Endothelial cell of umbilical vein (primary cell): Measurements from ENCODE around the gene ZNF280D. TPM values are rescaled to one million over a fixed set of nuclear protein-coding genes. Genes with fewer than 3 reads are reported as not detected.
"Not testable (repeated sequence)": the region's sequence is repeated elsewhere in the genome, so short reads cannot be mapped to it uniquely, and the experiment has no call there.

Experiments
- BruUV-seq: library from RNA; stranded (reverse); fragments of 400-500 nt; replicated peaks from 2 replicates; lab custom pipeline; 2021; lab: Mats Ljungman, UMichigan
- CTCF ChIA-PET: fragments of 300-600, 350-600 bp; sonication (Branson Sonifier 250); formaldehyde crosslinking; loops from one replicate; lab custom pipeline; 2021; ENCODE audit warnings: antibody characterized with exemption, inconsistent platforms; lab: Charles Lee
- POLR2A ChIA-PET: fragments of 300-600, 350-600 bp; sonication (Branson Sonifier 250); formaldehyde crosslinking; loops from one replicate; lab custom pipeline; 2021; ENCODE audit warnings: antibody characterized with exemption, inconsistent platforms; lab: Charles Lee
- DNase-seq: peaks from one replicate; pipeline ENCODE4 v3.0.0-alpha.2; 2011; ENCODE audit warnings: low read depth, low spot score
- FAIRE-seq: peaks from 2 replicates; lab custom pipeline; 2011; peaks lifted over from hg19 to GRCh38; lab: Jason Lieb, UNC
- H2AFZ ChIP-seq: 2 replicates; pipeline ENCODE4 v1.6.0; 2012; ENCODE audit warnings: low read depth, low read length, control low read depth, inconsistent platforms
- H3K27ac ChIP-seq: 2 replicates; pipeline ENCODE4 v1.5.1; 2011; ENCODE audit warnings: low read depth, mild to moderate bottlenecking, control low read depth, low read length, moderate library complexity; ENCODE audit not compliant: insufficient read depth
- H3K27me3 ChIP-seq, 2 experiments: 2 replicates each; pipeline versions ENCODE4 v1.6.0 to v1.6.1; 2011; ENCODE audit warnings: low read length in 2 of 2, mixed read lengths in 1 of 2; ENCODE audit not compliant: control insufficient read depth in 2 of 2, insufficient read depth in 2 of 2
- H3K36me3 ChIP-seq, 2 experiments: 2 replicates in 1 of 2; 3 replicates in 1 of 2; pipeline ENCODE4 v1.5.1; 2011; ENCODE audit warnings: low read length in 2 of 2, mild to moderate bottlenecking in 1 of 2, moderate library complexity in 1 of 2; ENCODE audit not compliant: control insufficient read depth in 2 of 2, insufficient read depth in 2 of 2; ENCODE audit errors: extremely low read depth in 1 of 2
- H3K4me1 ChIP-seq: 3 replicates; pipeline ENCODE4 v1.5.1; 2011; ENCODE audit warnings: mild to moderate bottlenecking, low read length; ENCODE audit not compliant: control insufficient read depth, insufficient read depth; ENCODE audit errors: extremely low read depth
- H3K4me2 ChIP-seq: 2 replicates; pipeline ENCODE4 v1.6.1; 2011; ENCODE audit warnings: low read length, control low read depth, mixed read lengths; ENCODE audit not compliant: insufficient read depth
- H3K4me3 ChIP-seq, 3 experiments: fragments of 200-600 bp in 1 of 3; sonication (generic), shearing (Covaris generic) in 1 of 3; replicated peaks in 1 of 3; 2 replicates each; pipeline ENCODE4 v1.5.1; 2011 to 2016; ENCODE audit warnings: control low read depth in 3 of 3, low read length in 3 of 3, mild to moderate bottlenecking in 2 of 3, inconsistent platforms in 1 of 3, low read depth in 1 of 3, moderate library complexity in 1 of 3; ENCODE audit not compliant: insufficient read depth in 1 of 3
- H3K79me2 ChIP-seq: 2 replicates; pipeline ENCODE4 v1.6.0; 2012; ENCODE audit warnings: low read length, inconsistent platforms; ENCODE audit not compliant: control insufficient read depth, insufficient read depth
- H3K9ac ChIP-seq: replicated peaks from 2 replicates; pipeline ENCODE3; 2011; ENCODE audit warnings: low read length, control low read depth; ENCODE audit not compliant: insufficient read depth; ENCODE audit errors: extremely low read depth
- H3K9me1 ChIP-seq: replicated peaks from 3 replicates; pipeline ENCODE4 v1.6.0; 2011; ENCODE audit warnings: mild to moderate bottlenecking, low read length; ENCODE audit not compliant: control insufficient read depth, insufficient read depth; ENCODE audit errors: extremely low read depth
- H3K9me3 ChIP-seq: replicated peaks from 2 replicates; pipeline ENCODE4 v1.5.1; 2012; ENCODE audit warnings: low read length, inconsistent platforms; ENCODE audit not compliant: control insufficient read depth, insufficient read depth
- H4K20me1 ChIP-seq: replicated peaks from 2 replicates; pipeline ENCODE3; 2011; ENCODE audit warnings: mild to moderate bottlenecking, low read length; ENCODE audit not compliant: control insufficient read depth, insufficient read depth; ENCODE audit errors: extremely low read depth
- EZH2 ChIP-seq: IDR thresholded peaks from 2 replicates; pipeline ENCODE4 v1.6.1; 2012; ENCODE audit warnings: borderline replicate concordance, low read depth, mild to moderate bottlenecking, moderate library complexity, low read length, inconsistent platforms; ENCODE audit not compliant: severe bottlenecking
- FOS ChIP-seq: IDR thresholded peaks from 2 replicates; pipeline ENCODE4 v1.6.1; 2011; ENCODE audit warnings: mild to moderate bottlenecking, low read length, moderate library complexity, borderline replicate concordance; ENCODE audit not compliant: insufficient read depth
- GATA2 ChIP-seq: IDR thresholded peaks from 2 replicates; pipeline ENCODE4 v1.7.0; 2011; ENCODE audit warnings: low read depth, mild to moderate bottlenecking, moderate library complexity, mixed read lengths, low read length; ENCODE audit not compliant: insufficient read length, insufficient read depth
- JUN ChIP-seq: IDR thresholded peaks from 2 replicates; pipeline ENCODE4 v1.6.1; 2011; ENCODE audit warnings: borderline replicate concordance, low read depth; ENCODE audit not compliant: insufficient read length, insufficient read depth
- MYC ChIP-seq: IDR thresholded peaks from one replicate; pipeline ENCODE4 v1.6.1; 2011; ENCODE audit warnings: mild to moderate bottlenecking, low read depth, low read length
- POLR2A ChIP-seq: IDR thresholded peaks from 2 replicates; pipeline ENCODE4 v1.6.1; 2012; ENCODE audit warnings: low read depth, mild to moderate bottlenecking, control low read depth, low read length
- POLR2AphosphoS5 ChIP-seq: IDR thresholded peaks from 2 replicates; pipeline ENCODE4 v1.6.1; 2012; ENCODE audit warnings: low read depth, mild to moderate bottlenecking, control low read depth, low read length, moderate library complexity; ENCODE audit not compliant: insufficient read depth
- dilution Hi-C: fragments of 300-500 bp; cut with MboI; formaldehyde crosslinking; loops from one replicate; pipeline ENCODE4 v1.15.0; 2019; ENCODE audit warnings: low sequenced_read_pairs; ENCODE audit not compliant: extremely low pct_ligation_motif_present
- intact Hi-C: fragments of 100-400 bp; cut with micrococcal nuclease; formaldehyde crosslinking; loops from one replicate; pipeline ENCODE4 v1.10.0; 2022
- polyA plus RNA-seq, 4 experiments: library from polyadenylated mRNA; depleted of rRNA in 3 of 4; stranded (reverse) in 3 of 4; unstranded in 1 of 4; fragments of >200 nt; gene quantifications; 2 replicates each; pipeline versions ENCODE4 v1.2.1 to v1.2.3, GENCODE V29; 2011 to 2012; ENCODE audit warnings: missing spikeins in 1 of 4
- total RNA-seq: library from RNA; stranded (reverse); gene quantifications from 2 replicates; pipeline ENCODE4 v1.2.3, GENCODE V29; 2021
- TF ChIP-seq, protein P1 (sequence below), 2 donors: IDR thresholded peaks; 1 replicate in 1 of 2; 2 replicates in 1 of 2; pipeline ENCODE4 v1.5.1; 2011; ENCODE audit warnings: low read length in 2 of 2, mild to moderate bottlenecking in 2 of 2, moderate library complexity in 2 of 2, control low read depth in 1 of 2, inconsistent platforms in 1 of 2, low read depth in 1 of 2; ENCODE audit not compliant: insufficient read depth in 1 of 2; ENCODE audit errors: extremely low read depth in 1 of 2
- TF ChIP-seq, protein P2 (sequence below): IDR thresholded peaks from 2 replicates; pipeline ENCODE4 v1.6.1; 2011; ENCODE audit not compliant: insufficient read depth, insufficient read length

Gene ZNF280D
- total and polyA plus RNA-seq, 2 donors (not counting 3 experiments of a cell fraction or from before 2014, with no cell fraction given), result 9.6 to 42.1 TPM

DNA sequence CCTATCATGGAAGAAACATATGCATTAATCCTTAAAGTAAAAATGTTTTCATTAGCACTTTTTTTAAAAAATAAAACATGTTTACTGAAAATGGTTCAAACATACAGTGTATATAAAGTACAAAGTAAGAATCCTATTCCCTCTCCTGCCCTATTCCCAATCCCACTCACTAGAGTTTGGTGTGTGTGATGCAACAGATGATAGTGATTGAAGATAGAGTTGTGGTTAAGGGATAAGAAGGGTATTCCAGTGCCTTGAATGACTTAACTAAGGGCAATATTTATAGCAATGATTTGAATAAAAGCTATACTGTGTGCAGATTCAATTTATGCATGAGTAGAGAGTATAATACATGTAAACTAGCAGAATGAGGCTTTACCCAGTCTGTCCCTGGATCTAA lies 18.1 kb downstream of the ZNF280D start:
- H2AFZ ChIP-seq, result no peak overlapping the region
- H3K9me1 ChIP-seq, result peaks cover 3% of the 10 kb centered on the region
- peaks cover 62% of the 10 kb centered on the region for H3K79me2 ChIP-seq
- DNase-seq, result no peak
- no peak overlapping the region for H3K9ac ChIP-seq
- H3K9me3 ChIP-seq, result no peaks in the 10 kb centered on the region
- H3K36me3 ChIP-seq, result no peaks in the 10 kb centered on the region
- no peak overlapping the region for H3K4me3 ChIP-seq
- ChIA-PET CTCF (no interaction called here), POLR2A (no interaction called here)
- H4K20me1 ChIP-seq, result no peaks in the 10 kb centered on the region
- FAIRE-seq, result no peak
- no peak overlapping the region for H3K4me2 ChIP-seq
- no TSS peak for BruUV-seq
- no peaks in the 10 kb centered on the region for H3K4me1 ChIP-seq
- no peak for TF ChIP-seq EZH2
- TF ChIP-seq, protein P1, sequence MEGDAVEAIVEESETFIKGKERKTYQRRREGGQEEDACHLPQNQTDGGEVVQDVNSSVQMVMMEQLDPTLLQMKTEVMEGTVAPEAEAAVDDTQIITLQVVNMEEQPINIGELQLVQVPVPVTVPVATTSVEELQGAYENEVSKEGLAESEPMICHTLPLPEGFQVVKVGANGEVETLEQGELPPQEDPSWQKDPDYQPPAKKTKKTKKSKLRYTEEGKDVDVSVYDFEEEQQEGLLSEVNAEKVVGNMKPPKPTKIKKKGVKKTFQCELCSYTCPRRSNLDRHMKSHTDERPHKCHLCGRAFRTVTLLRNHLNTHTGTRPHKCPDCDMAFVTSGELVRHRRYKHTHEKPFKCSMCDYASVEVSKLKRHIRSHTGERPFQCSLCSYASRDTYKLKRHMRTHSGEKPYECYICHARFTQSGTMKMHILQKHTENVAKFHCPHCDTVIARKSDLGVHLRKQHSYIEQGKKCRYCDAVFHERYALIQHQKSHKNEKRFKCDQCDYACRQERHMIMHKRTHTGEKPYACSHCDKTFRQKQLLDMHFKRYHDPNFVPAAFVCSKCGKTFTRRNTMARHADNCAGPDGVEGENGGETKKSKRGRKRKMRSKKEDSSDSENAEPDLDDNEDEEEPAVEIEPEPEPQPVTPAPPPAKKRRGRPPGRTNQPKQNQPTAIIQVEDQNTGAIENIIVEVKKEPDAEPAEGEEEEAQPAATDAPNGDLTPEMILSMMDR (IDR thresholded peaks at IDR 0.05; ENCODE audit: extremely low read depth in 1 of 2, insufficient read depth in 1 of 2, low read depth in 1 of 2, low read length in 2 of 2), result no peak
- TF ChIP-seq MYC, result no peak
- TF ChIP-seq JUN, result no peak
- TF ChIP-seq FOS, result no peak
- no peak for TF ChIP-seq POLR2A
- no peak for TF ChIP-seq GATA2
- TF ChIP-seq, protein P2, sequence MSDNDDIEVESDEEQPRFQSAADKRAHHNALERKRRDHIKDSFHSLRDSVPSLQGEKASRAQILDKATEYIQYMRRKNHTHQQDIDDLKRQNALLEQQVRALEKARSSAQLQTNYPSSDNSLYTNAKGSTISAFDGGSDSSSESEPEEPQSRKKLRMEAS, result no peak
- no peak for TF ChIP-seq POLR2AphosphoS5
- H3K27ac ChIP-seq, result no peak overlapping the region
- intact Hi-C loops (no loop called here), dilution Hi-C loops (no loop called here)
- H3K27me3 ChIP-seq, result no peaks in the 10 kb centered on the region

DNA sequence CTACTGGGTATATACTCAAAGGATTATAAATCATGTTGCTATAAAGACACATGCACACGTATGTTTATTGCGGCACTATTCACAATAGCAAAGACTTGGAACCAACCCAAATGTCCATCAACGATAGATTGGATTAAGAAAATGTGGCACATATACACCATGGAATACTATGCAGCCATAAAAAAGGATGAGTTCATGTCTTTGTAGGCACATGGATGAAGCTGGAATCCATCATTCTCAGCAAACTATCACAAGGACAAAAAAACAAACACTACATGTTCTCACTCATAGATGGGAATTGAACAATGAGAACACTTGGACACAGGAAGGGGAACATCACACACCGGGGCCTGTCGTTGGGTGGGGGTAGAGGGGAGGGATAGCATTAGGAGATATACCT lies 23.8 kb downstream of the ZNF280D start:
- H3K79me2 ChIP-seq, result peaks cover 35% of the 10 kb centered on the region
- H2AFZ ChIP-seq, BruUV-seq, H3K27ac ChIP-seq, H3K9me1 ChIP-seq, H4K20me1 ChIP-seq, H3K4me3 ChIP-seq, H3K4me2 ChIP-seq, intact Hi-C loops, H3K9ac ChIP-seq, POLR2A ChIA-PET, H3K36me3 ChIP-seq, dilution Hi-C loops, H3K27me3 ChIP-seq, H3K9me3 ChIP-seq, FAIRE-seq, H3K4me1 ChIP-seq, DNase-seq, CTCF ChIA-PET: not testable (repeated sequence)
